Esophagus (tissue), 2 donors: Measurements from ENCODE around the gene HDAC3. TPM values are rescaled to one million over a fixed set of nuclear protein-coding genes. Genes with fewer than 3 reads are reported as not detected.

Experiments used
- H3K27ac ChIP-seq, 2 donors: one replicate each; pipeline ENCODE4 v1.5.1; 2013; ENCODE audit warnings: low read depth in 2 of 2, mild to moderate bottlenecking in 2 of 2, inconsistent platforms in 1 of 2, low read length in 1 of 2, moderate library complexity in 1 of 2
- H3K27me3 ChIP-seq, 2 donors: one replicate each; pipeline ENCODE4 v1.6.1; 2013; ENCODE audit warnings: low read length in 2 of 2, control low read depth in 1 of 2, mild to moderate bottlenecking in 1 of 2; ENCODE audit not compliant: insufficient read depth in 2 of 2, control insufficient read depth in 1 of 2
- H3K36me3 ChIP-seq, 2 donors: one replicate each; pipeline ENCODE4 v1.6.1; 2013; ENCODE audit warnings: low read length in 1 of 2; ENCODE audit not compliant: control insufficient read depth in 2 of 2, insufficient read depth in 2 of 2
- H3K4me1 ChIP-seq, 2 donors: one replicate each; pipeline ENCODE4 v1.6.1; 2013; ENCODE audit warnings: low read length in 1 of 2; ENCODE audit not compliant: control insufficient read depth in 2 of 2, insufficient read depth in 2 of 2
- H3K4me3 ChIP-seq, 2 donors: one replicate each; pipeline ENCODE4 v1.5.1; 2013; ENCODE audit warnings: low read length in 2 of 2, mild to moderate bottlenecking in 2 of 2, low read depth in 1 of 2, moderate library complexity in 1 of 2
- H3K9me3 ChIP-seq, 2 donors: one replicate each; pipeline ENCODE4 v1.6.1; 2013; ENCODE audit warnings: mild to moderate bottlenecking in 2 of 2, low read depth in 1 of 2, low read length in 1 of 2, moderate library complexity in 1 of 2; ENCODE audit not compliant: control insufficient read depth in 2 of 2, insufficient read depth in 1 of 2
- WGBS, 2 donors: extraction: QIAGEN DNeasy Blood & Tissue Kit; methylation state at CpG; one replicate each; pipeline ENCODE4 v1.1.7; 2013; 5-methylcytosine and 5-hydroxymethylcytosine counted together
- polyA plus RNA-seq, 2 donors: library from polyadenylated mRNA; stranded (reverse); fragments of 200-250 nt; gene quantifications; one replicate each; pipeline ENCODE4 v1.2.3, GENCODE V29; 2013
- donor health status: healthy with polysubstance abuse.
- donor health status: Bipolar disorder and iron deficiency.

The HDAC3 gene
- polyA plus RNA-seq, 2 donors: 38.9 to 46.3 TPM

DNA sequence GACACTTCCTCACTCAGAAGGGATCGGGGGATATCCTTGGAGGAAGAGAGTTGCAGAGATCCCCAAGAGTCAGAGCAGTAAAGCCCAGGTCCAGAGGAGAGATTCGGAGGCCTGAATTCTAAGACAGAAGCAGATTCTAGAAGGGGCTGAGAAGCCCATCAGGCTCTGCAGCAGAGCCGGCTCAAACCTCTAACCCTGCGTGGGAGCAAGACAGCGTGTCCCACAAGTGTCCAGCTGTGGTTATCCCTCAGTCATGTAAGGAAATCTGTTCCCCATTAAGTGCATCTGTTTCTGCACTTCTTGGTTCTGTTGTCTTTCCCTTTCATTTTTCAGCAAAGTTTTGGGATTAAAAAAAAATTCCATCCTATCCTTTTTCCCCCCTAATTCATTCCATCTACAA is 13.0 kb downstream of the HDAC3 start:
- Histone ChIP-seq H3K27me3 (no peaks in the 10 kb centered on the region), H3K36me3 (peaks cover 24 to 25% of the 10 kb centered on the region in 2 donors), H3K27ac (no peak overlapping the region), H3K4me3 (no peak overlapping the region), H3K4me1 (no peaks in the 10 kb centered on the region), H3K9me3 (no peaks in the 10 kb centered on the region)
- WGBS, 2 donors: 72 to 82% methylated on average over 5 of the region's 5 CpGs

DNA sequence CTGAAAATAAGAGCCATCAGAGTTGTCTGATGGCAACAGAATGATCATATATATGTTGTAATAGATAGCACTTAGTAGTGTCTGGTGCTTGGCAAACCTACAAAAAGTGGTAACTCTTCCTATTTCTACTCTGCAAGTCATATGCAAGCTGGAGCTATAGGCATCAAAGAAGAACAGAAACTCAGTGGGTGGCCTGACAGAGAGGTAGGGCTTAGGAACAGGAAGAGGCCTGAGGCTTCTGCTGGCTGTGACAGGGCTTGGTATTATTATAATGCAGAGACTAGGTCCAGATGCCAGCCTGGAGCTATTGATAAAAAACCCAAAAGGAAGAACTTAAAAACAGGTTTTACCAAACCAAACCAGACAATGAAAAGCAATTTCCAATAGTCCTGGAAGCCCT is 13.5 kb downstream of the HDAC3 start:
- H3K27me3 ChIP-seq: no peaks in the 10 kb centered on the region
- H3K36me3 ChIP-seq: peaks cover 19 to 21% of the 10 kb centered on the region in 2 donors
- no peak overlapping the region for H3K27ac ChIP-seq
- H3K4me3 ChIP-seq: no peak overlapping the region
- no peaks in the 10 kb centered on the region for H3K4me1 ChIP-seq
- H3K9me3 ChIP-seq: no peaks in the 10 kb centered on the region

DNA sequence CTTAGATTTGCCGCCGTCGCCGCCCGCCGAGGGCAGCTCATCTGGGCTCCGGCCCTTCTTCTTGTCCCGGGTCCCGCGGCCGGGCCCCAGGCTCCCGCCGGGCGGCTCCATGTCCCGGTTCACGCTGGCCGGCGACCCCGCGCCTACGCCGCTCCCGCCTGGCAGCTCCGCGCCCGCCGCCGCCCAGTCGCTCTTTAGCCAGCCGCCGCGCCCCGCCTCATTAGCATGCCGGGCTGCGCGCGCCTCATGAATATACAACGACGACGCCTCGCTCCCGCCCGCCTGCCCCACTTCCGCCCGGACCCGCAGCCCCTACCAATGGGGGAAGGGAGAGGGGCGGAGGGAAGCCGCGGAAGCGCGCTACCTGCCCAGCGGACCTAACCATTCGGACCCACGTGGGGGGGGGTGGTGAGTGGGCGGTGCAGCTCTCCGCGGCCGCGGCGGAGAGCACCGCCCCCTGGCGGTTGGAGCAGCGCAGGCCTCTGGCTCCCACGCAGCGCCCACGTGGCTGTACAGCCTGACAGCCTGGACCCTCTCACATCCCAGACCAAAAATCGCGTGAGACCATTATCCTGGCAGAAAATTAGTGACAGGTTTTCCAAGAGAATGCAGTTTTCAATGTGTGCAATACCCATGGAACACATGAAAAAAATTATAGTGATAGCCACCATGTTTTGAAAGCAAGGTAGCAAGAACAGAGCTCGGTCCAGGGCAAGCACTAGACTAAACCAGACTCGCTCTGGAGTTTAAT is 17.7 kb downstream of the HDAC3 start, which contains the start of gene DIAPH1:
TSS of gene DIAPH1 (minus strand) at position 197 of the 751 bp plus-strand sequence. CDS start at position 111, 86 bp downstream.
- WGBS, 2 donors: 1 to 2% methylated on average over 65 to 70 of the region's 70 CpGs
- peak within 1 kb of the TSS; percentile 85 to 87 for H3K4me3 ChIP-seq

DNA sequence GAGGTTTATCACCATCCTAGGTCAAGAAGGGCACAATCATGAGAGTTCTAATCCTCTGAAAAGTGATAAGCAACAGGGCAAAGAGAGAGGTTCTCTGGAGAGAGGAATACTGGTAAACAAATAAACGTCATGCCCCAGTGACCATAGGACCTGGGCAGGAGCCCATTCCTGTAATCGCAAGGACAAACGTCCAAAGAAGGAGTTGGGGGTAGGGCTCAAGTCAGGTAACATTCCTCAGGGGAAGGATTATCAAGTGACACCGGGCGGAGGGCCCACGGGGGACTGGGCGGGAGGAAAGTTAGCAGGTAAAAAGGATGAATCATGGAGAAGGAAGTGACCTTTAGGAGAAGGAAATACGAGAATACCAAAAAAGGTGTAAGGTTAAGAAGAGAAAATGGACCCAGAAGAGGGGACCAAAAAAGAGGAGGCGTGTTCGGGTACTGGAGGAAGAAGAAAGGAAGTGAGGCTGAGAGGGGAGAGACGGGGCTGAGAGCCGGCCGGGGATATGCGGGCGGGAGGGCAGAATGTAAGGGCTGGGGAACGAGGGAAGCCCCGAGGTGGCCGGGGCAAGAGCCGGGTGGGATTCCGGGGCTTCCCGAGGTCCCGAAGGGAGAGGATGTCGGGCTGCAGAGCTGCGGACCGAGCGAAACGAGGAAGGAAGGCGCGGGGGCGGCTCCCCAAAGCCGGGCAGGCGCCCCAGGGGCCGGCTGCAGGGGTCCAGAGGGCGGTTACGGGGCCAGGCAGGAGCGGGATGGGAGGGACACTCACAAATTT is 18.4 kb downstream of the HDAC3 start:
- H3K27me3 ChIP-seq: no peaks in the 10 kb centered on the region
- H3K36me3 ChIP-seq: peaks cover 4 to 5% of the 10 kb centered on the region in 2 donors
- no peaks in the 10 kb centered on the region for H3K4me1 ChIP-seq
- peak overlapping the region; percentile 85 to 87 for H3K4me3 ChIP-seq
- WGBS, 2 donors: 1% methylated on average over 35 to 36 of the region's 36 CpGs
- peak overlapping the region; percentile 97 for H3K27ac ChIP-seq
- H3K9me3 ChIP-seq: no peaks in the 10 kb centered on the region

More for the DNA sequence above, 17.7 kb downstream of the HDAC3 start, which contains the start of gene DIAPH1:
- Histone ChIP-seq H3K36me3 (peaks cover 4 to 9% of the 10 kb centered on the region in 2 donors), H3K27ac (peak within 1 kb of the TSS; percentile 97), H3K9me3 (no peaks in the 10 kb centered on the region), H3K4me1 (no peaks in the 10 kb centered on the region), H3K27me3 (no peaks in the 10 kb centered on the region)

DNA sequence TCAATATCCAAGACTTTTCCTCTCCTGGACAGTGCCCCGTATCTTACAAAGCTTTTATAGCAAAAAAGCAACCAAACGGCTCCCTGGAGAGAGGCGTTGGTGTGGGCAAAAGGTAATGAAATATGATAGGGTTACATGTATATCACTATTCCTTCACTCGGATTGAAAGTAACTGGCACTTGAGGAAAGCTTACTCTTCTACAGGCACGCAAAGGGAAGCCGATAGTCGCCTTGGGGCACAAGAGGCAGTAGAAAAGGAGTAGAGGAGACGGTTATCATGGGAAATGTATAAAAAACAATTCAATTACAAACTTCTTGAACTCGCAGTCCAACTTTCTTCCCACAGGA is 19.0 kb downstream of the HDAC3 start:
- 4 to 6% methylated on average over 9 of the region's 9 CpGs for WGBS, 2 donors
- Histone ChIP-seq H3K36me3 (peaks cover 4% of the 10 kb centered on the region in 2 donors), H3K4me1 (no peaks in the 10 kb centered on the region), H3K4me3 (peak overlapping the region; percentile 85 to 87), H3K27me3 (no peaks in the 10 kb centered on the region), H3K27ac (peak overlapping the region; percentile 97), H3K9me3 (no peaks in the 10 kb centered on the region)

DNA sequence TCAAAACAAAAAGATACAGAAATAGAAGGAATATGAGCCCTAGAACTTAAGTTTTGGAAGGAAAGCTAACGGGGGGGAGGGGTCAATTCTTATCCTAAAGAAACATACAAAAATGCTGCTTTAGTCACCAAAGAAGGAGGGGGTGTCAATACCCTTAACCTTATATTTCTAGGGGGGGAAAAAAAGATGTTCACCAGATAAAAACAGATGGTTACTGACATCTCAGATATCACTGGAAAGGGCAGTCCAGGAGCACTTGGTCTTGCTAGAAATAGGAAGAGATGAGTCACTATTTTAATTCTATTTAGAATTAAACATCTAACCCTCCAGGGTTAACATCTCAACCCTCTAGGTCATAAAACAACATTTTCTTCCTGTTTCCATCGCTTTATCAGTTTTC is 19.5 kb downstream of the HDAC3 start:
- Histone ChIP-seq H3K27me3 (no peaks in the 10 kb centered on the region), H3K9me3 (no peaks in the 10 kb centered on the region), H3K36me3 (peaks cover 4% of the 10 kb centered on the region in 2 donors), H3K4me1 (no peaks in the 10 kb centered on the region), H3K4me3 (peak overlapping the region in 1 of 2 donors; percentile 87), H3K27ac (peak overlapping the region in 1 of 2 donors; percentile 97)
- 42 to 45% methylated on average over 2 of the region's 2 CpGs for WGBS, 2 donors

DNA sequence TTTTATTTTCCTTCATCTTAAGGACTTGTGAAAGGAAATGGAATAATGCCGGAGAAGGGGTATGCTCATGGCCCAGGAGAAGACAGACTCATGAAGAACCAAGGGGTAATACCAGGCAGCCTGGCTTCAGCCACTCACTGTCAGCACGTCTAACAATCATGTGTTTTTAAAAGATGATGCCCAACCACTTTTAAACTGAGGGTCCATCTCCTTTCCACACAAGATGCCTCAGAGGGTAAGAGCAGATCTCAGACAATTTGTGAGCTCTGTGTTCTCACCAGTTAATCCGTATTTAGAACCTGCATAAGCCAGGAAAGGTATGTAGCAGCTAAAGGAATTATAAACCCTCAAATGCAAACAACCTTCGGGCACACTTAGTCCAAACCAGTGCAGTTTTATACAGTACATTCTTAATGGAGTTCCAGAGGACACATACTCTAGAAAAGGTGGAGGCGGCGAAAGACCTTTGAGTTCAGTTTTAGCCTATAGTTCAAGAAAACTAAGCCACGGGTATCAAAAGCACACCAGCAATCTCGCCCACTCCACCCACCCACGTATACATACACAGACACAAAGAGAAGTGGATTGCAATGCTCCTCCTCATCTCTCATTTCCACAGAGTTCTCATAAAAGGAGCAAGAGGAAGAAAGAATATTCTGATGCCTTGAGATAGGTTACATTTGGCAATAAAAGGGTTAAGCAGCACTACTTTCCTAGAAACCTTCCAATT is 20.5 kb downstream of the HDAC3 start:
- WGBS, 2 donors: 58 to 63% methylated on average over 9 of the region's 9 CpGs
- peak overlapping the region in 1 of 2 donors; percentile 87 for H3K4me3 ChIP-seq
- H3K27ac ChIP-seq: no peak overlapping the region
- no peaks in the 10 kb centered on the region for H3K27me3 ChIP-seq
- H3K9me3 ChIP-seq: no peaks in the 10 kb centered on the region
- peaks cover under 1 to 4% of the 10 kb centered on the region in 2 donors for H3K36me3 ChIP-seq
- no peaks in the 10 kb centered on the region for H3K4me1 ChIP-seq

DNA sequence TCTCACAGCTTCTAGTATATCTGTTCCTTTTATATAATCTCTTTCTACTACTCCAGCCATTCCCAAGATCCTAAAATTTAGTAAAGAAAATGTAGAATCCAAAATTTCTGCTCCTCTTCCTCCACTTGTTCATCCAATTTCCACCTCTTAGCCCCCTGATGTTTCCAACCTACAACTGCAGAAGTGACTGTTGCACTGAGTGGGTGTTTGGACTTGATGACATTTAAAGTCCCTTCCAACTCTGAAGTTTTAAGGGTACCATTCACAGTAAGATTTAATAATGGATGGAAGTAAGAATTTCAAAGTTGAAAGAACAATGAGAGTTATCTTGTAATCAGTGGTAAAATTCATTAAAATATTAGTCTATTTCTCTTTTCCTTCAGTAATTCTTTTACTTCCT is 23.3 kb downstream of the HDAC3 start:
- H3K9me3 ChIP-seq: no peaks in the 10 kb centered on the region
- H3K4me3 ChIP-seq: no peak overlapping the region
- no peaks in the 10 kb centered on the region for H3K27me3 ChIP-seq
- H3K27ac ChIP-seq: no peak overlapping the region
- H3K4me1 ChIP-seq: no peaks in the 10 kb centered on the region
- no peaks in the 10 kb centered on the region for H3K36me3 ChIP-seq

DNA sequence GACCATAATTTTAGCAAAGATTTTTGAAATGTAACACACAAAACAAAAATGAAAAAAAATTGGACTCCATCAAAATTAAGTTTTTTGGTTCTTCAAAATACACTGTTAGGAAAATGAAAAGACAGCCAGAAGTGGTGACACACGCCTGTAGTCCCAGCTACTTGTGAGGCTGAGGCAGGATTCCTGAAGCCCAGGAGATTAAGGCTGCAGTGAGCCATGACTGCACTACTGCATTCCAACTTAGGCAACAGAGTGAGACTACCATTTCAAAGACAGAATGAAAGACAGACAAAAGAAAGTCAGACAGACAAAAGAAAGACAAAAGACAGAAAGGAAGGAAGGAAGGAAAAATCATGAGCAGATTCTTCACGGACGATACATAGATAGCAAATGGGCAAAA is 25.4 kb downstream of the HDAC3 start:
- no peak overlapping the region for H3K4me3 ChIP-seq
- no peak overlapping the region for H3K27ac ChIP-seq
- no peaks in the 10 kb centered on the region for H3K36me3 ChIP-seq
- H3K4me1 ChIP-seq: no peaks in the 10 kb centered on the region
- WGBS, 2 donors: 75 to 83% methylated on average over 3 of the region's 3 CpGs
- H3K9me3 ChIP-seq: no peaks in the 10 kb centered on the region
- H3K27me3 ChIP-seq: no peaks in the 10 kb centered on the region
